Lung (tissue), 12 donors: ENCODE data around the gene SOS2. TPM values are rescaled to one million over a fixed set of nuclear protein-coding genes. Genes with fewer than 3 reads are reported as not detected.

Experiments used
- ATAC-seq: fragments of 200-7000 bp; cut with Tn5 transposase; one replicate; pipeline ENCODE4 v1.9.1; 2020; ENCODE audit warnings: moderate number of reproducible peaks; ENCODE audit not compliant: insufficient read depth, low FRiP score
- DNase-seq, 3 donors: peaks; one replicate each; pipeline ENCODE4 v3.0.0-alpha.2; 2013 to 2017
- H3K27ac ChIP-seq, 2 donors: one replicate each; pipeline ENCODE4 v1.5.1; 2013; ENCODE audit warnings: mild to moderate bottlenecking in 2 of 2, moderate library complexity in 2 of 2, control low read depth in 1 of 2, inconsistent platforms in 1 of 2, low read depth in 1 of 2, low read length in 1 of 2
- H3K27me3 ChIP-seq, 3 donors: one replicate each; pipeline ENCODE4 v1.5.1; 2013; ENCODE audit warnings: low read length in 2 of 3; ENCODE audit not compliant: control insufficient read depth in 3 of 3, insufficient read depth in 3 of 3
- H3K36me3 ChIP-seq, 4 donors: one replicate each; pipeline ENCODE4 v1.5.1; 2013; ENCODE audit warnings: low read length in 4 of 4, mild to moderate bottlenecking in 1 of 4, moderate library complexity in 1 of 4; ENCODE audit not compliant: control insufficient read depth in 4 of 4, insufficient read depth in 4 of 4
- H3K4me1 ChIP-seq, 5 donors: one replicate each; pipeline ENCODE4 v1.5.1; 2013; ENCODE audit warnings: low read length in 5 of 5, mild to moderate bottlenecking in 2 of 5, moderate library complexity in 1 of 5; ENCODE audit not compliant: control insufficient read depth in 5 of 5, insufficient read depth in 5 of 5
- H3K4me3 ChIP-seq: one replicate; pipeline ENCODE4 v1.5.1; 2013; ENCODE audit warnings: mild to moderate bottlenecking, control low read depth, moderate library complexity
- H3K9ac ChIP-seq, 2 donors: one replicate each; pipeline ENCODE4 v1.5.1; 2013; ENCODE audit warnings: low read length in 2 of 2, control low read depth in 1 of 2; ENCODE audit not compliant: insufficient read depth in 1 of 2
- H3K9me3 ChIP-seq, 4 donors: one replicate each; pipeline ENCODE4 v1.5.1; 2013; ENCODE audit warnings: low read length in 3 of 4, mild to moderate bottlenecking in 1 of 4, moderate library complexity in 1 of 4; ENCODE audit not compliant: control insufficient read depth in 4 of 4, insufficient read depth in 3 of 4
- CTCF ChIP-seq: IDR thresholded peaks from 2 replicates; pipeline ENCODE4 v1.5.1; 2012; ENCODE audit warnings: mild to moderate bottlenecking; ENCODE audit errors: control extremely low read depth, extremely low read depth
- WGBS, 2 donors: extraction: QIAGEN DNeasy Blood & Tissue Kit; methylation state at CpG; one replicate each; pipeline ENCODE4 v1.1.7; 2013; 5-methylcytosine and 5-hydroxymethylcytosine counted together
- polyA plus RNA-seq, 2 donors: library from polyadenylated mRNA; stranded (reverse); fragments of 200-250 nt; gene quantifications; one replicate each; pipeline ENCODE4 v1.2.1, GENCODE V29; 2013
- total RNA-seq, 2 donors: library from RNA; depleted of rRNA in 1 of 2; stranded (reverse); fragments of >200 nt in 1 of 2; gene quantifications; one replicate each; pipeline ENCODE4 v1.2.1, GENCODE V29; 2014 to 2021
- donor health status: control.
- donor health status: control.
- donor health status: Bipolar disorder and iron deficiency.
- donor health status: healthy.
- donor health status: DM: yes; HTN: yes; CAD: no.

Gene SOS2
- total and polyA plus RNA-seq, 4 donors = 6.8 to 57.1 (median 19.1) TPM

GRCh38 chr14:50072395-50072794, 159.0 kb downstream of the SOS2 start:
- WGBS, 2 donors = 53 to 78% methylated on average over 1 of the region's 1 CpG
- ATAC-seq (no peak), DNase-seq (no peak)

GRCh38 chr14:50070840-50071548, 160.4 kb downstream of the SOS2 start:
- H3K27ac ChIP-seq = no peak overlapping the region
- no peaks in the 10 kb centered on the region for H3K4me1 ChIP-seq
- no peak overlapping the region for H3K9ac ChIP-seq
- TF ChIP-seq CTCF = no peak
- no peak overlapping the region for H3K4me3 ChIP-seq
- H3K27me3 ChIP-seq = no peaks in the 10 kb centered on the region
- DNase-seq = no peak
- ATAC-seq = no peak
- 81 to 86% methylated on average over 13 of the region's 13 CpGs for WGBS, 2 donors
- no peaks in the 10 kb centered on the region for H3K9me3 ChIP-seq
- H3K36me3 ChIP-seq = no peaks in the 10 kb centered on the region

More at GRCh38 chr14:50072395-50072794, 159.0 kb downstream of the SOS2 start:
- H3K9ac ChIP-seq = no peak overlapping the region
- no peaks in the 10 kb centered on the region for H3K36me3 ChIP-seq
- no peaks in the 10 kb centered on the region for H3K27me3 ChIP-seq
- no peak overlapping the region for H3K4me3 ChIP-seq
- no peak overlapping the region for H3K27ac ChIP-seq
- TF ChIP-seq CTCF = no peak
- H3K9me3 ChIP-seq = no peaks in the 10 kb centered on the region
- no peaks in the 10 kb centered on the region for H3K4me1 ChIP-seq

- Histone ChIP-seq H3K9ac (no peak overlapping the region), H3K4me1 (no peaks in the 10 kb centered on the region), H3K36me3 (no peaks in the 10 kb centered on the region), H3K4me3 (no peak overlapping the region), H3K27me3 (no peaks in the 10 kb centered on the region), H3K9me3 (no peaks in the 10 kb centered on the region), H3K27ac (no peak overlapping the region)
- DNase-seq = no peak
- TF ChIP-seq CTCF = no peak
- WGBS, 2 donors = 87 to 95% methylated on average over 3 of the region's 3 CpGs
- ATAC-seq = no peak
Observed at GRCh38 chr14:50070230-50070629, 161.1 kb downstream of the SOS2 start.

- Histone ChIP-seq H3K27ac (no peak overlapping the region), H3K27me3 (no peaks in the 10 kb centered on the region), H3K9ac (no peak overlapping the region), H3K36me3 (no peaks in the 10 kb centered on the region), H3K4me1 (no peaks in the 10 kb centered on the region), H3K4me3 (no peak overlapping the region), H3K9me3 (no peaks in the 10 kb centered on the region)
- 79 to 83% methylated on average over 2 of the region's 2 CpGs for WGBS, 2 donors
- ATAC-seq = no peak
- DNase-seq = no peak
- no peak for TF ChIP-seq CTCF
Observed at GRCh38 chr14:50069325-50069724, 162.1 kb downstream of the SOS2 start.
